Spleen (tissue), 11 donors: Measurements from ENCODE around the gene OR56A4. TPM values are rescaled to one million over a fixed set of nuclear protein-coding genes. Genes with fewer than 3 reads are reported as not detected.

Experiments
- DNase-seq: peaks from one replicate; pipeline ENCODE4 v3.0.0-alpha.2; 2020
- H3K27ac ChIP-seq, 8 donors: fragments of 200-600 bp; sonication (generic) in 7 of 8; 1 replicate in 4 of 8; 2 replicates in 4 of 8; pipeline versions ENCODE4 v1.5.0 to v1.8.0; 2016 to 2021; ENCODE audit warnings: inconsistent platforms in 4 of 8, mild to moderate bottlenecking in 4 of 8, moderate library complexity in 1 of 8
- H3K27me3 ChIP-seq, 7 donors: fragments of 200-600 bp; sonication (generic) in 6 of 7; replicated peaks in 1 of 7; 1 replicate in 4 of 7; 2 replicates in 3 of 7; pipeline versions ENCODE4 v1.5.0 to v1.8.0; 2016 to 2021; ENCODE audit warnings: inconsistent platforms in 3 of 7, mild to moderate bottlenecking in 1 of 7
- H3K36me3 ChIP-seq, 6 donors: fragments of 200-600 bp; sonication (generic) in 5 of 6; 1 replicate in 4 of 6; 2 replicates in 2 of 6; pipeline versions ENCODE4 v1.5.0 to v1.8.0; 2016 to 2021; ENCODE audit warnings: inconsistent platforms in 2 of 6
- H3K4me1 ChIP-seq, 6 donors: fragments of 200-600 bp; sonication (generic) in 5 of 6; 1 replicate in 3 of 6; 2 replicates in 3 of 6; pipeline versions ENCODE4 v1.5.0 to v1.8.0; 2016 to 2021; ENCODE audit warnings: inconsistent platforms in 3 of 6
- H3K4me3 ChIP-seq, 8 donors: fragments of 200-600 bp; sonication (generic) in 7 of 8; 1 replicate in 4 of 8; 2 replicates in 4 of 8; pipeline versions ENCODE4 v1.5.0 to v1.8.0; 2016 to 2021; ENCODE audit warnings: inconsistent platforms in 4 of 8, mild to moderate bottlenecking in 4 of 8, moderate library complexity in 2 of 8
- H3K9me3 ChIP-seq, 8 donors: fragments of 200-600 bp; sonication (generic) in 7 of 8; 1 replicate in 4 of 8; 2 replicates in 4 of 8; pipeline versions ENCODE4 v1.5.0 to v1.8.0; 2016 to 2021; ENCODE audit warnings: inconsistent platforms in 4 of 8
- POLR2A ChIP-seq, 3 donors: fragments of 450-650 bp; IDR thresholded peaks; one replicate each; pipeline ENCODE4 v1.5.1; 2017; ENCODE audit warnings: antibody characterized with exemption in 3 of 3, mild to moderate bottlenecking in 1 of 3
- POLR2AphosphoS5 ChIP-seq, 3 donors: sonication (generic); formaldehyde crosslinking; IDR thresholded peaks; one replicate each; pipeline ENCODE4 v1.5.1; 2017; ENCODE audit warnings: antibody characterized with exemption in 3 of 3
- WGBS, 5 donors: extraction: QIAGEN DNeasy Blood & Tissue Kit in 3 of 5; methylation state at CpG; one replicate each; pipeline versions ENCODE4 v1.1.5 to v1.1.7; 2013 to 2018; 5-methylcytosine and 5-hydroxymethylcytosine counted together
- intact Hi-C: fragments of 100-400 bp; cut with DNase I; formaldehyde crosslinking; loops from one replicate; pipeline ENCODE4 v1.15.0; 2023; ENCODE audit warnings: low total_unique reads
- polyA plus RNA-seq, 3 donors: library from polyadenylated mRNA; stranded (reverse); fragments of 200-250 nt; gene quantifications; one replicate each; pipeline ENCODE4 v1.2.1, GENCODE V29; 2013
- total RNA-seq, 7 donors: library from RNA; depleted of rRNA in 3 of 7; stranded (reverse); fragments of >200 nt in 3 of 7; fragmentation: NEBNext Ultra II Directional in 4 of 7; extraction: Animal tissue kit (Norgen Biotek cat#: 25700) in 4 of 7; gene quantifications; one replicate each; pipeline versions ENCODE4 v1.1.0 to v1.2.1, GENCODE V29; 2016 to 2021
- TF ChIP-seq, protein P1 (sequence below), 11 experiments: fragments of 200-600 bp in 7 of 11; fragments of 450-650 bp in 4 of 11; sonication (generic) in 4 of 11; IDR thresholded peaks in 8 of 11; conservative IDR thresholded peaks in 3 of 11; 1 replicate in 7 of 11; 2 replicates in 4 of 11; pipeline versions ENCODE4 v1.4.0 to v1.8.0; 2016 to 2021; ENCODE audit warnings: antibody characterized with exemption in 11 of 11, inconsistent platforms in 4 of 11, mild to moderate bottlenecking in 1 of 11
- donor health status: healthy with polysubstance abuse.
- donor health status: DM: no; HTN: no; CAD: no; lungs with moderate emphysema.
- donor health status: DM: no; HTN: no; CAD: no.
- donor health status: Bipolar disorder and iron deficiency.
- donor health status: healthy.
- donor health status: DM: no; HTN: no; CAD: no.
- donor health status: DM: yes; HTN: yes; CAD: no.

OR56A4 gene
- total and polyA plus RNA-seq, 10 donors, result 0.07 to 0.11 TPM; not detected in 8

DNA sequence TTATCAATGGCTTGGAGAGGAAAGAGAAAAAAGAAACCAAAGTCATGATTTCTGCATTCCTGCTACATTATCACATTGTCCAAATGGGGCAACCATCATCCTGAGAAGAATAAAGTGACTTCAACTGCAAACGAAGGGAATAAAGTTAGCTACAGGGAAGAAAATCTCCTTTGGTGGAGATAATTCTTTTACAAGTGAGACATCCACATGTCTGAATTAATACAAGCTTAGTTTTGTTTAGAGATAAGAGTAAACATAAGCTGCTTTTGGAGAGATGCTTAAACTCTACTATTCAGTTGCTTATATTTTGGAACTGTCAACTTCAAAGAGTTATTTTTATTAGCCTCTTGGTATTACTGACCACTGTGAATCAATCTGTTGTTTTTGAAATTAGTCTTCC, 19.9 kb downstream of the OR56A4 start, which contains the start of gene OR52L1:
OR52L1 (minus strand) TSS at position 101 of the 400 bp plus-strand sequence; CDS start at position 46, 55 bp downstream.
- no peak within 1 kb of the TSS for H3K4me3 ChIP-seq
- H3K9me3 ChIP-seq, result peaks cover 0 to under 1% (median 0%) of the 10 kb centered on the region in 8 donors
- WGBS, 5 donors, result 56 to 66% (median 61%) methylated on average over 1 of the region's 1 CpG
- DNase-seq, result no peak
- intact Hi-C loops, result no loop called here
- no peak for TF ChIP-seq POLR2AphosphoS5 (IDR thresholded peaks at IDR 0.05)
- TF ChIP-seq, protein P1, sequence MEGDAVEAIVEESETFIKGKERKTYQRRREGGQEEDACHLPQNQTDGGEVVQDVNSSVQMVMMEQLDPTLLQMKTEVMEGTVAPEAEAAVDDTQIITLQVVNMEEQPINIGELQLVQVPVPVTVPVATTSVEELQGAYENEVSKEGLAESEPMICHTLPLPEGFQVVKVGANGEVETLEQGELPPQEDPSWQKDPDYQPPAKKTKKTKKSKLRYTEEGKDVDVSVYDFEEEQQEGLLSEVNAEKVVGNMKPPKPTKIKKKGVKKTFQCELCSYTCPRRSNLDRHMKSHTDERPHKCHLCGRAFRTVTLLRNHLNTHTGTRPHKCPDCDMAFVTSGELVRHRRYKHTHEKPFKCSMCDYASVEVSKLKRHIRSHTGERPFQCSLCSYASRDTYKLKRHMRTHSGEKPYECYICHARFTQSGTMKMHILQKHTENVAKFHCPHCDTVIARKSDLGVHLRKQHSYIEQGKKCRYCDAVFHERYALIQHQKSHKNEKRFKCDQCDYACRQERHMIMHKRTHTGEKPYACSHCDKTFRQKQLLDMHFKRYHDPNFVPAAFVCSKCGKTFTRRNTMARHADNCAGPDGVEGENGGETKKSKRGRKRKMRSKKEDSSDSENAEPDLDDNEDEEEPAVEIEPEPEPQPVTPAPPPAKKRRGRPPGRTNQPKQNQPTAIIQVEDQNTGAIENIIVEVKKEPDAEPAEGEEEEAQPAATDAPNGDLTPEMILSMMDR (IDR thresholded peaks at IDR 0.05 in 8 of 11, conservative IDR thresholded peaks at IDR 0.05 in 3 of 11), result no peak
- TF ChIP-seq POLR2A (IDR thresholded peaks at IDR 0.05), result no peak
- no peak within 1 kb of the TSS for H3K27ac ChIP-seq
- H3K4me1 ChIP-seq, result no peaks in the 10 kb centered on the region
- H3K36me3 ChIP-seq, result no peaks in the 10 kb centered on the region
- H3K27me3 ChIP-seq, result peaks cover 0 to 18% (median 0%) of the 10 kb centered on the region in 7 donors

DNA sequence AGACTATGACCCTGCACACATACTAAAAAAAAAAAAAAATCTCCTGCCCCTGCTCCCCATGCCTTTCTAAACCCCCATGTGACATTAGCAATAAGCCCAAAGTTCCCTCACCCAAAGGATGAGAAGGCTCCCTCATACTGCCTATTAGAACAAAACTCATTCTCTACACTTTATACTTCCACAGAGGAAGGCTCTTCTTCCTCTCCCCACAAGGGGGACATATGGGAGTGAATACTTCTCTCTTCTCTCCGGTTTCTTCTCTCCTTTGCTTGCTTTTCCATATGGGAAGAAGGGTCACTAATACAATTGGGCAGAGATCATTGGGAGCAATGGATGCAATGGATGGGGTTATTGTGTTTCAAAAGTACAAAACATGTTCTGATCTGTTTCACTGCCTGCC, 23.3 kb downstream of the OR56A4 start:
- Histone ChIP-seq H3K9me3 (peaks cover 0 to 31% (median 8%) of the 10 kb centered on the region in 8 donors), H3K4me3 (no peak overlapping the region), H3K27me3 (peaks cover 0 to 13% (median 0%) of the 10 kb centered on the region in 7 donors), H3K36me3 (no peaks in the 10 kb centered on the region), H3K4me1 (no peaks in the 10 kb centered on the region), H3K27ac (no peak overlapping the region)
- TF ChIP-seq POLR2A (IDR thresholded peaks at IDR 0.05), result no peak
- no peak for TF ChIP-seq POLR2AphosphoS5 (IDR thresholded peaks at IDR 0.05)
- TF ChIP-seq, protein P1 (IDR thresholded peaks at IDR 0.05 in 8 of 11, conservative IDR thresholded peaks at IDR 0.05 in 3 of 11), result no peak
- intact Hi-C loops, result no loop called here
- 37 to 65% (median 50%) methylated on average over 1 of the region's 1 CpG for WGBS, 5 donors
- no peak for DNase-seq

DNA sequence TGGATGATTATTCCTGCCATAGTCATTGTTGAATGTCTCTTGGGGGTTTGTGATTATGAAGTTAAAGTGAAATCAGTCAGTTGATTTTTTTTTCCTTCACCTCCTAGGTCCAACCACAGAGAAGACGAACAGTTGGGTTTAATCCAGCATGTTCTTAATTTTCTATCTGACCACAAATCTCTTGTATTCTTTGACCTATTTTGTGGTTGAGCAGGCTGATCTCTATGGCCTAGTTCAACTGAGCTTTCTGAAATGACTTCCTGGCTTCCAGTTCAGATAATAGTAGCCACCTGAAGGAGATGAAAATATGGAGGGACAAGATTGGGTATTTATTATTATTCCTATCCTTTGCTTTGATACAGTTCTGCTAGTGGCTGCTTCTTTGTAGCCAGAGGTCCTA, 33.2 kb downstream of the OR56A4 start:
- H3K4me3 ChIP-seq, result no peak overlapping the region
- peaks cover 0 to 9% (median 0%) of the 10 kb centered on the region in 7 donors for H3K27me3 ChIP-seq
- intact Hi-C loops, result no loop called here
- H3K36me3 ChIP-seq, result no peaks in the 10 kb centered on the region
- H3K9me3 ChIP-seq, result peaks cover 0 to 17% (median 7%) of the 10 kb centered on the region in 8 donors
- DNase-seq, result no peak
- no peaks in the 10 kb centered on the region for H3K4me1 ChIP-seq
- TF ChIP-seq, protein P1 (IDR thresholded peaks at IDR 0.05 in 8 of 11, conservative IDR thresholded peaks at IDR 0.05 in 3 of 11), result no peak
- no peak for TF ChIP-seq POLR2A (IDR thresholded peaks at IDR 0.05)
- no peak for TF ChIP-seq POLR2AphosphoS5 (IDR thresholded peaks at IDR 0.05)
- 27 to 40% (median 34%) methylated on average over 1 of the region's 1 CpG for WGBS, 5 donors
- H3K27ac ChIP-seq, result no peak overlapping the region

DNA sequence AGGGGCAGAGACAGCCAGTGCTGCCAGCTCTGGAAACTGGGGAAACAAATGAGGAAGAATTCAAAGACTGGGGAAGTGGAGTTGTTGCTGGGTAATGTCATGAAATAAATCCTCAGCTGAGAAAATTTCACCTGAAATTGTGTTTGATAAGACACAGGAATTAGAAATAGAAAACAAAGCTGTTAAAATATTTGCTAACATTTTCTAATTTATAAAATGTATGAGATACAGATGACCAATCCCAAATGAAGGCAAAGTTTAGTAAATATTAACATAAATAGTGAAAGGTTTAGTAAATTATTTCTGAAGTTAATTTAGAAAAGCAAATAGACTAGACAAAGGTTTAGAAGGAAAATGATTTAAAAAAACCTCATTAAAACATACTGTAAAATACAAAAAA, 38.4 kb downstream of the OR56A4 start, which contains the start of gene OR56A5:
OR56A5 (minus strand) TSS at position 101 of the 400 bp plus-strand sequence; CDS start at position 101, 0 bp downstream.
- TF ChIP-seq, protein P1 (IDR thresholded peaks at IDR 0.05 in 8 of 11, conservative IDR thresholded peaks at IDR 0.05 in 3 of 11), result no peak
- no peak for TF ChIP-seq POLR2AphosphoS5 (IDR thresholded peaks at IDR 0.05)
- TF ChIP-seq POLR2A (IDR thresholded peaks at IDR 0.05), result no peak
- no peak within 1 kb of the TSS for H3K27ac ChIP-seq
- H3K27me3 ChIP-seq, result peaks cover 0 to 9% (median 0%) of the 10 kb centered on the region in 7 donors
- no peak for DNase-seq
- H3K36me3 ChIP-seq, result no peaks in the 10 kb centered on the region
- intact Hi-C loops, result no loop called here
- no peak within 1 kb of the TSS for H3K4me3 ChIP-seq
- no peaks in the 10 kb centered on the region for H3K4me1 ChIP-seq
- H3K9me3 ChIP-seq, result peaks cover 0 to 18% (median 14%) of the 10 kb centered on the region in 8 donors
